NAMALWA (cell line): ENCODE results near the gene SLC13A2.
"Not testable (repeated sequence)": the region's sequence is repeated elsewhere in the genome, so short reads cannot be mapped to it uniquely, and the experiment has no call there.

Experiments
- DNase-seq: peaks from one replicate; pipeline ENCODE4 v3.0.0-alpha.2; 2015; ENCODE audit warnings: low spot score

Gene SLC13A2

GRCh38 chr17:28473542-28473941 lies at the start of gene SLC13A2:
TSS of gene SLC13A2 (plus strand) at chr17:28473644. CDS start at chr17:28473713, 69 bp downstream.
- DNase-seq: no peak

GRCh38 chr17:28425206-28425605 lies 48.2 kb upstream of the SLC13A2 start:
- DNase-seq: no peak

GRCh38 chr17:28426081-28426519 lies 47.3 kb upstream of the SLC13A2 start:
- DNase-seq: no peak

- no peak for DNase-seq
These were observed 46.1 kb upstream of the SLC13A2 start for GRCh38 chr17:28427371-28427770.

- not testable (repeated sequence) for DNase-seq
These were observed 45.5 kb upstream of the SLC13A2 start for GRCh38 chr17:28427982-28428381.

- DNase-seq: no peak
These were observed 39.7 kb upstream of the SLC13A2 start for GRCh38 chr17:28433721-28434120.

GRCh38 chr17:28434326-28434725 lies 39.1 kb upstream of the SLC13A2 start:
- DNase-seq: not testable (repeated sequence)

- DNase-seq: no peak
These were observed 29.4 kb upstream of the SLC13A2 start for GRCh38 chr17:28443901-28444638.

GRCh38 chr17:28446716-28447395 lies 26.6 kb upstream of the SLC13A2 start:
- DNase-seq: no peak

- DNase-seq: no peak
These were observed 26.1 kb upstream of the SLC13A2 start for GRCh38 chr17:28447396-28447760.

GRCh38 chr17:28449859-28450258 lies 23.6 kb upstream of the SLC13A2 start:
- DNase-seq: no peak

GRCh38 chr17:28457890-28458289 lies 15.6 kb upstream of the SLC13A2 start:
- no peak for DNase-seq

GRCh38 chr17:28458881-28459280 lies 14.6 kb upstream of the SLC13A2 start:
- DNase-seq: not testable (repeated sequence)

GRCh38 chr17:28460901-28461300 lies 12.5 kb upstream of the SLC13A2 start:
- no peak for DNase-seq

GRCh38 chr17:28466001-28466400 lies 7.4 kb upstream of the SLC13A2 start:
- no peak for DNase-seq

GRCh38 chr17:28466521-28467048 lies 6.9 kb upstream of the SLC13A2 start:
- no peak for DNase-seq

GRCh38 chr17:28467456-28468025 lies 5.9 kb upstream of the SLC13A2 start:
- no peak for DNase-seq

- not testable (repeated sequence) for DNase-seq
These were observed 5.3 kb upstream of the SLC13A2 start for GRCh38 chr17:28468033-28468735.

- DNase-seq: no peak
These were observed 4.7 kb upstream of the SLC13A2 start for GRCh38 chr17:28468781-28469180.

- DNase-seq: no peak
These were observed 4.1 kb upstream of the SLC13A2 start for GRCh38 chr17:28469376-28469775.

GRCh38 chr17:28470266-28470913 lies 3.1 kb upstream of the SLC13A2 start:
- no peak for DNase-seq

GRCh38 chr17:28470914-28471366 lies 2.5 kb upstream of the SLC13A2 start:
- DNase-seq: no peak
